BJ (cell line): Measurements from ENCODE around the gene ENDOU. TPM values are rescaled to one million over a fixed set of nuclear protein-coding genes. Genes with fewer than 3 reads are reported as not detected.
A peak's percentile ranks its signal among the peaks of the same experiment; 100 is the strongest.

Source experiments
- CTCF ChIA-PET: fragments of 350-600 bp; formaldehyde crosslinking; extraction: SDS; loops from one replicate; lab custom pipeline; 2021; ENCODE audit warnings: antibody characterized with exemption, inconsistent platforms; lab: Yijun Ruan, JAX
- POLR2A ChIA-PET: fragments of 300-600 bp; sonication (Branson Sonifier 250); formaldehyde crosslinking; extraction: SDS; loops from one replicate; lab custom pipeline; 2021; ENCODE audit warnings: antibody characterized with exemption; lab: Charles Lee
- DNase-seq: peaks from one replicate; pipeline ENCODE4 v3.0.0-alpha.2; 2011; ENCODE audit warnings: low read depth
- H3K27me3 ChIP-seq: 2 replicates; pipeline ENCODE4 v1.6.0; 2011; ENCODE audit warnings: low read length; ENCODE audit not compliant: control insufficient read depth, insufficient read depth
- H3K36me3 ChIP-seq: 2 replicates; pipeline ENCODE4 v1.5.1; 2011; ENCODE audit warnings: low read length; ENCODE audit not compliant: control insufficient read depth, insufficient read depth
- H3K4me3 ChIP-seq: 2 replicates; pipeline ENCODE4 v1.5.1; 2011; ENCODE audit warnings: low read depth, mild to moderate bottlenecking, control low read depth, low read length
- CTCF ChIP-seq: IDR thresholded peaks from 2 replicates; pipeline ENCODE4 v1.5.1; 2011; ENCODE audit warnings: low read depth, mild to moderate bottlenecking, control low read depth, inconsistent platforms, low read length, moderate library complexity; ENCODE audit not compliant: insufficient read depth
- polyA plus RNA-seq: library from polyadenylated mRNA; depleted of rRNA; stranded (reverse); fragments of >200 nt; gene quantifications from 2 replicates; pipeline ENCODE4 v1.2.3, GENCODE V29; 2011

Gene ENDOU
- polyA plus RNA-seq, 1 experiment = not detected

- Histone ChIP-seq H3K4me3 (no peak overlapping the region), H3K36me3 (no peaks in the 10 kb centered on the region), H3K27me3 (peaks cover 7% of the 10 kb centered on the region)
- ChIA-PET CTCF (interaction anchor here (1.2 to 17.6 kb wide), 14 partner anchors 9 to 167 kb away, joined by 3 to 454 read pairs (median 24); partner anchors contain the start of genes ENDOU, RAPGEF3, RPAP3 and SLC48A1), POLR2A (no interaction called here)
- DNase-seq = no peak
- peak; percentile 30; the same call in 1 of the 2 replicates for TF ChIP-seq CTCF
Observed at GRCh38 chr12:47744005-47744651, 18.8 kb upstream of the ENDOU start.

DNA sequence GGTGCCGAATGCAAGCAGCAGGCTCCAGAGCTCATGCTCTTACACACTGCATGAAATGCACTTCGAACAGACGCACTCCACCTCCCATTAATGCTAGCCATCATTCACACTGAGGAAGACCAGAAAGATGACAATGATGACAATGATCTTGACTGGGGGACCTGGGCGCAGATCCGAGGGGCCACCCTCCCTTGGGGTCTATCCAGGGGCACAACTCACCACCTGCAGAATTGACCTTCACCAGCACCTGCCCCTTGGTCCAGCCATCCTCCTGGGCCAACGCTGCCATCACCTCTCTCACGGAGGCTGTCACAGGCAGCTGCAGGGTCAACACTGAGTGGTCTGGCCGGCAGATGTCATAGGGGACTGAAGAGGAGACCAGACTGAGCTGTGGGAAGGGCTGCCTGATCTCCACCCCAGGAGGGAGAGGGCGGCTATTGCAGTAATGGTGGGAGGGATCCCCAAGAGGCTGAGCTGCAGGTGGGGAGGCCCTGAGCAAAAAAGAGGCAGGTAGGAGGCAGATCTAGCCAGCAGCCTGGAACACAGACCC, 18.1 kb upstream of the ENDOU start:
- no peak for TF ChIP-seq CTCF
- Histone ChIP-seq H3K36me3 (no peaks in the 10 kb centered on the region), H3K4me3 (no peak overlapping the region), H3K27me3 (peaks cover 7% of the 10 kb centered on the region)
- ChIA-PET CTCF (interaction anchor here (0.6 to 17.6 kb wide), 22 partner anchors 10 to 210 kb away, joined by 3 to 454 read pairs (median 12); partner anchors contain the start of genes ENDOU, RAPGEF3 and SLC48A1), POLR2A (no interaction called here)
- no peak for DNase-seq

DNA sequence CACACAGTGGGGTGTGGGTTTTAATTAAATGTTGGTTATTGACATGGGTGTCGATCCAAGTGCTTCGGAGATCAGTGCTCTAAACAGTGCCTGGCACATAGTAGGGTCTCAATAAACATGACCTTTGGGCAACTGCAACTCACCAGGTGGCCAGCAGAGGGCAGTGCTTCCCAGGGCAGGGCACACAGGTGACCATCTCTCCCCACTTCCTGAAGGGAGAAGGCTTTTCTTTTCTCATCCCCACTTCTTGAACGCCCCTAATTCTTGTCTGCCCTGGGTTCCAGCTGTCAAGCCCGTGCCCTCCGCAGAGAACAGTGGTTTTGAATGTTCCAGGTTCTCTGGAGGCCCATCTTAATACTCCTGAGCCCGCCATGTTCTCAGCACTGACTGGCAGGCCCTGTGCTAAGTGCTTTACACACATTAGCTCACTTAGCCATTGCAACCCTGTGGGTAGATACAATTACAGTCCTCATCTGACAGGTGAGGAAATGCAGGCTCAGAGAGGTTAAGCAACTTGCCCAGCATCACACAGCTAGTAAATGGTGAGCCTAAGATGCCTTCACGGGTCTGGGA, 17.0 kb upstream of the ENDOU start:
- no peak for DNase-seq
- peak; percentile 99 for TF ChIP-seq CTCF
- Histone ChIP-seq H3K4me3 (no peak overlapping the region), H3K27me3 (peaks cover 6% of the 10 kb centered on the region), H3K36me3 (no peaks in the 10 kb centered on the region)
- ChIA-PET POLR2A (no interaction called here), CTCF (interaction anchor here (0.6 to 17.6 kb wide), 29 partner anchors 9 to 709 kb away, joined by 3 to 454 read pairs (median 5); partner anchors contain the start of genes ENDOU, RAPGEF3 and SLC48A1)

DNA sequence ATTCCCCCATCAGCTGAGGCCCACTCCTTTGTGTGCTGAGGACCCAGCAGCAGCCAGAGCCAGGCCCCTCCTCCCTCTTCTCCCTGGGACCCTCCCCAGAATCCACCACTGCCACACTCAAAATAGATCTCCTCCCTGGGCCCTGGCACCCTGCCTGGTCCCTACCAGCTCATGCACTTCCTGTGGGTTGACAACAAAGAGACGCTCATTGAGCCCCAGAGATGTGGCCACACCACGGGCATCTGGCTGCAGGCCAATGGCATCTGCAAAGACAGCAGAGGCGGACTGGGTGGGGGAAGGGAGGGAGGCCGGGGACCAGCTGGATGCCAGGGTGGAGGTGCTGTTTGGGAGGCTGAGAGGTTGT, 16.0 kb upstream of the ENDOU start:
- POLR2A ChIA-PET = no interaction called here
- TF ChIP-seq CTCF = no peak
- CTCF ChIA-PET = interaction anchor here (0.7 to 17.6 kb wide), 23 partner anchors 8 to 250 kb away, joined by 3 to 454 read pairs (median 6); partner anchors contain the start of genes ENDOU, RAPGEF3 and SLC48A1
- no peak overlapping the region for H3K4me3 ChIP-seq
- peaks cover 6% of the 10 kb centered on the region for H3K27me3 ChIP-seq
- no peak for DNase-seq
- H3K36me3 ChIP-seq = no peaks in the 10 kb centered on the region
